NCI-H2196 (cell line): ENCODE data around the gene PLSCR1.
"Not testable (repeated sequence)": the region's sequence is repeated elsewhere in the genome, so short reads cannot be mapped to it uniquely, and the experiment has no call there.

Source experiments
- DNase-seq: peaks from one replicate; lab custom pipeline; 2025; ENCODE audit not compliant: unreplicated experiment; lab: John Stamatoyannopoulos, UW

Gene PLSCR1

GRCh38 chr3:146517684-146518435 is 26.5 kb downstream of the PLSCR1 start:
- peak; percentile 71 for DNase-seq

DNA sequence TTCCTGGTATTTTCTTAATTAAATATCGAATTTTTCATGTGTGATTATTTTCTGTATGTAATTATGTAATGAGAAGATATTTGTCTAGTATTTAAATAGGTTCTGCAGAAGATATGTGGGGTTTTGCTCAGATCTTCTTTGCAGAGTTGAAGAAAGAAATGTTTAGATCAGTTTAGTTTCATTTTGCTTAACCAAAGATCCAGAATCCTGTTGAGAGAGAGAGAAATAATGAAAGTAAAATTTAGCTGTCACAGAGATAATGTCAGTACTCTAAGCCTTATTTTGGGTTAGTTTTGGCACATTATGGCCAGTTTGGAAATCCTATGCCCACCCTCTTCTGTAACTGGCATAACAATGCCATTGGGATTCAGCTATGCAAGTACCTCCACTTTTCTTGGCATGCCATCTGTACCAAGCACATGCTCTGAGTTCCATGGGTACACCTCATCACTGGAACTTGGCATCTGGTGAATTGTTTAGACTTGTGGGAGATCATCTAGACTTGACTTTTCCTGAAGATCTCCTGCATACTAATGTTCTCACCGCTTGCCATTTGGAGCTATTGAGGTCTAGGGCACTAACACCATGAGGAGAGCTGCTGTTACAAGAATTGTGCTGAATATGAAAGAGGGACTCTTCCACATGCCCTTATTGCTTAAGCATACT is 30.9 kb downstream of the PLSCR1 start:
- DNase-seq, result no peak

- no peak for DNase-seq
Measured at GRCh38 chr3:146511402-146512134, 32.8 kb downstream of the PLSCR1 start.

DNA sequence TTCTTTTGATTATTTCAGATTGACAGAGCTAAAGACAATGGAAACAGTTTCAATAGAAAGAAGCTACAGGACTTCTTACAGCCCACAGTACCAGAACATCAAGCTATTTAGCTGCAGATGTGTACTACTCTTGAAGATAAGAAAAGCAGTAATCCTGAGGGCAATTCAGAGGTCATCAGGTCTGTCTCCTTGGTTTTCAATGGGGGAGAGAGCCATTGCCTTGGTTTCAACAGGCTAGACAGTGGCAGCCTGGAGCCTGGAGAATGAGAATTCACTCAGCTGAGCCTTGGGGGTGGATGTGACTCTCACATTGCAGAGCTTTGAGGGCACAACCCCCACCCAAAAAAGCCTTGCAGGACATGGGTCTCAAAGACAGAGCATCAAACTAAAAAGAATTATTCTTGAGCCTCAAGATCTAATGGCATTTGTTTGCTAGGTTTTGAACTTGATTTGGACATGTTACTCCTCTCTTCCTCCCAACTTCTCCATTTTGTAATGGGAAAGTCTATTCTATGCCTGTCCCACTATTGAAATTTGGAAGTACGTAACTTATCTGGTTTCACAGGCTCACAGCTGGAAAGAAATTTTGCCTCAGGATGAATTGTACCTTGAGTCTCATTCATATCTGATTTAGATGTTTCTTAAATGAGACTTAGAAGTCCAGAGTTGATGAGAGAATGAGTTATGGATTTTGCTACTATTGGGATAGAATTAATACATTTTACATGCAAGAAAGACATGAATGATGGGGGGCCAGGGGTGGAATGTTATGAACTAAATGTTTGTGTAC is 36.9 kb downstream of the PLSCR1 start:
- no peak for DNase-seq

DNA sequence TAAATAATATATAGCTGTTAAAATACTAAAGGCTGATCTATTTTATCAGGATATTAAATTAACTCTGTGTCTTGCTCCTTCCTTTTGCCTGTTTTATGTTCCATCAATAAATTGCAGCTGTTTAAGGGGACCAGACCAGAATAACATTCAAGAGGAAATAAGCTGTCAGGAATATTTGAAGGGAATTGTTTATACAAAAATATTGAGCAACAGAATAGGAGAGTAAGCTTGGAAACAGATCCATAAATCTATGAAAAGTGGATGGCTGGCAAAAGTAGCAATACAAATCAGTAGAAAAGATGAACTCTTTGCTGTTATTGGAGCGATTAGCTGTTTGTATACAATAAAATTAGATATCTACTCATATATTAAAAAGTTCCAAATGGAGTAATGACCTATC is 38.9 kb downstream of the PLSCR1 start:
- no peak for DNase-seq

- DNase-seq, result no peak
Measured at GRCh38 chr3:146504498-146505197, 39.8 kb downstream of the PLSCR1 start.

DNA sequence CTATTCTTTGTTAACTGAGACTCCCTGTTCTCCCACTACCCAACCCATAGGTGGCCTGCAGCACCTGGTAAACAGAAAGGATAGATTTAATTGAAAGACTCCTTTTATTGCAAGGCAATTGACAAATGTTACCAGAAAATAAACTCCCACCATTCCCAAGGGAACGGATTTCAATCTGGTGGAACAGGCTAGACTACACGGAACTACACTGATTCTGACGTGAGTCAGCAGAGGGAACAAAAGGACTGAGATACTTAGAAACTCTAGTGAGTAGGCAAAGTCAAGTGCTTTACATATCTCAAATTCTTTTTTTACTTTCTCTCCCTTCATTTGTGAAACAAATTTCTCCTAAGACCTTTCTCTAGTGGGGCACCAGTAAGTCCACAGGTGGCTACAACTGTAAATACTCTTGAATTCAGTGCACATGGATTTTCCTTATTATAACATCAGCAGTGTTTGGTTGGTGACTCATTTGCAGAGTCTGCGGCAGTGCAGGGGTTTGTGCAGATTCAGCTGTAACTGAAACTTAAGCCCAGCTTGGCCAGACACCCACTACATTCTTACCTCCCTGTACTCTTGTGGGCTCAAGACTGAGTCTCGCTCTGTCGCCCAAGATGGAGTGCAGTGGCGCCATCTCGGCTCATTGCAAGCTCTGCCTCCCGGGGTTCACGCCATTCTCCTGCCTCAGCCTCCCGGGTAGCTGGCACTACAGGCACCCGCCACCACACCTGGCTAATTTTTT is 40.8 kb downstream of the PLSCR1 start:
- no peak for DNase-seq

DNA sequence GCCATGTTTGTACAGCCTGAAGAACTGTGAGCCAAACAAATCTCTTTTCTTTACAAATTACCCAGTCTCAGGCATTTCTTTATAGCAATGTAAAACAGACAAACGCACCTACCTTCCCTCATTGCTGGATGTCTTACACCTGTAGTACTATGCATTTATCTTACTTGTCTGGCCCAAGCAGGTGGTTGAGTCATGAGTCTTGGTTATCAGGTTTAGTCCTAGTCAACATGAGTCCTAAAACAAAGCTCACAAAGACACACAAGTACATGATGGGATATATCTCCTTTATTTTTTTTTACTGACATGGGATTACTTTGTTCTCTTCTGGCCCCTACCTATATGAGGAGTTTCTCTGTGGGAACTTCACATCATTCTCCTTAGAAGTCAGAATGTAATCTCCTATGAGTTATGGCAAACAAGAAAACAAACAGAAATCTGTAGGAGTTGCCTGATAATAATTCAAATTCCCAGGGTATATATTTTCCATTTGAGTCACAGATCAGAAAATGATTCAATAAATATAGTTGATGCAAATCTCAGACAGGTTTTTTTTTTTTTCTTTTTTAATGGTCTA is 41.4 kb downstream of the PLSCR1 start:
- DNase-seq, result no peak

DNA sequence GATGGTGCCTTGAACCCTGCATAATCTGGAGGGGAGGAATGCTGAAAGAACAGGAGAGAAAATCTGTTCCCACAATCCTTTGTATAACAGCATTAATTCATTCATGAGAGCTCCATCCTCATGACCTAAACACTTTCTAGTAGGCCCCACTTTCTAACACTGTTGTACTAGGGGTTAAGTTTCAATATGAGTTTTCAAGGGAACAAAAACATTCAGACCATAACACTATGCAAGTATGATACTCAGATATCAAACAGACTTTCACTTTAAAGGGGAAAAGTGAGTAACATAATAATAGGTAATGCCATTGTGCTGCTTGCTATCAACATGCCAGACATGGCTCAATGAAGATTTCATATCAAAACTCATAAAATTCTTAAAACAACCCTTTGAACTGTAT is 42.7 kb downstream of the PLSCR1 start:
- no peak for DNase-seq

- DNase-seq, result no peak
Measured at GRCh38 chr3:146499701-146500100, 44.7 kb downstream of the PLSCR1 start.

GRCh38 chr3:146498002-146498736 is 46.2 kb downstream of the PLSCR1 start:
- DNase-seq, result no peak

- DNase-seq, result not testable (repeated sequence)
Measured at GRCh38 chr3:146497145-146497843, 47.1 kb downstream of the PLSCR1 start.

- no peak for DNase-seq
Measured at GRCh38 chr3:146496726-146497125, 47.7 kb downstream of the PLSCR1 start.

- no peak for DNase-seq
Measured at GRCh38 chr3:146496251-146496650, 48.2 kb downstream of the PLSCR1 start.

- DNase-seq, result no peak
Measured at GRCh38 chr3:146493761-146494160, 50.6 kb downstream of the PLSCR1 start.

DNA sequence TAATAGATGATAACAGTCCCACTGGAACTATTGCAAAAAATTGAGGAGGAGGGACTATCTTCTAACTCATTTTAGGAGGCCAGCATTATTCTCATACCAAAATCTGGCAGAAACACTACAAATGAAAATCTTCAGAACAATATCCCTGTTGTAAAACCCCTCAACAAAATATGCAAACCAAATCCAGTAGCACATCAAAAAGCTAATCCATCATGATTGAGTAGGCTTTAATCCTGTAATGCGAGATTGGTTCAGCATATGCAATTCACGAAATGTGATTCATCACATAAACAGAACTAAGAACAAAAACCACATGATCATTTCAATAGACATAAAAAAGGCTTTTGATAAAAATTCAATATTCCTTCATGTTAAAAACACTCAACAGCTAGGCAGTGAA is 51.2 kb downstream of the PLSCR1 start:
- DNase-seq, result no peak

GRCh38 chr3:146491303-146491702 is 53.1 kb downstream of the PLSCR1 start:
- no peak for DNase-seq

- no peak for DNase-seq
Measured at GRCh38 chr3:146485297-146485696, 59.1 kb downstream of the PLSCR1 start.
